Thyroid gland (tissue), 4 donors: ENCODE measurements around the gene MACC1. TPM values are rescaled to one million over a fixed set of nuclear protein-coding genes. Genes with fewer than 3 reads are reported as not detected.
"Not testable (repeated sequence)": the region's sequence is repeated elsewhere in the genome, so short reads cannot be mapped to it uniquely, and the experiment has no call there.

ENCODE experiments used
- DNase-seq, 2 donors: peaks; one replicate each; pipeline ENCODE4 v3.0.0-alpha.2; 2019
- H3K27ac ChIP-seq, 3 donors: fragments of 200-600 bp; sonication (generic); 1 replicate in 2 of 3; 2 replicates in 1 of 3; pipeline ENCODE4 v1.5.1; 2016 to 2019; ENCODE audit warnings: mild to moderate bottlenecking in 1 of 3, moderate library complexity in 1 of 3
- H3K27me3 ChIP-seq: fragments of 200-600 bp; sonication (generic); one replicate; pipeline ENCODE4 v1.5.1; 2019
- H3K36me3 ChIP-seq, 2 donors: fragments of 200-600 bp; sonication (generic); one replicate each; pipeline ENCODE4 v1.5.1; 2016 to 2019
- H3K4me1 ChIP-seq, 2 donors: fragments of 200-600 bp; sonication (generic); one replicate each; pipeline ENCODE4 v1.5.1; 2017 to 2019
- H3K4me3 ChIP-seq, 3 donors: fragments of 200-600 bp; sonication (generic); replicated peaks in 1 of 3; 1 replicate in 2 of 3; 2 replicates in 1 of 3; pipeline ENCODE4 v1.5.1; 2016; ENCODE audit warnings: mild to moderate bottlenecking in 1 of 3
- H3K9me3 ChIP-seq: fragments of 200-600 bp; sonication (generic); one replicate; pipeline ENCODE4 v1.5.1; 2017
- POLR2A ChIP-seq, 2 donors: fragments of 450-650 bp; IDR thresholded peaks; one replicate each; pipeline ENCODE4 v1.6.1; 2017; ENCODE audit warnings: antibody characterized with exemption in 2 of 2, mild to moderate bottlenecking in 2 of 2, moderate library complexity in 1 of 2
- WGBS, 2 donors: methylation state at CpG; one replicate each; pipeline ENCODE4 v1.1.5; 2017; 5-methylcytosine and 5-hydroxymethylcytosine counted together
- intact Hi-C: fragments of 100-400 bp; cut with DNase I; formaldehyde crosslinking; loops from one replicate; pipeline ENCODE4 v1.15.1; 2023
- total RNA-seq, 4 donors: library from RNA; depleted of rRNA; stranded (reverse); fragments of >200 nt; gene quantifications; one replicate each; pipeline ENCODE4 v1.2.3, GENCODE V29; 2016
- TF ChIP-seq, protein P1 (sequence below), 6 experiments: fragments of 200-600 bp in 3 of 6; fragments of 450-650 bp in 3 of 6; sonication (generic) in 3 of 6; IDR thresholded peaks; one replicate each; pipeline ENCODE4 v1.5.1; 2016 to 2019; ENCODE audit warnings: antibody characterized with exemption in 6 of 6, mild to moderate bottlenecking in 2 of 6, inconsistent platforms in 1 of 6, moderate library complexity in 1 of 6

Gene MACC1
- total RNA-seq, 4 donors from 2014 or later, result 2.6 to 7.7 (median 3.6) TPM

DNA sequence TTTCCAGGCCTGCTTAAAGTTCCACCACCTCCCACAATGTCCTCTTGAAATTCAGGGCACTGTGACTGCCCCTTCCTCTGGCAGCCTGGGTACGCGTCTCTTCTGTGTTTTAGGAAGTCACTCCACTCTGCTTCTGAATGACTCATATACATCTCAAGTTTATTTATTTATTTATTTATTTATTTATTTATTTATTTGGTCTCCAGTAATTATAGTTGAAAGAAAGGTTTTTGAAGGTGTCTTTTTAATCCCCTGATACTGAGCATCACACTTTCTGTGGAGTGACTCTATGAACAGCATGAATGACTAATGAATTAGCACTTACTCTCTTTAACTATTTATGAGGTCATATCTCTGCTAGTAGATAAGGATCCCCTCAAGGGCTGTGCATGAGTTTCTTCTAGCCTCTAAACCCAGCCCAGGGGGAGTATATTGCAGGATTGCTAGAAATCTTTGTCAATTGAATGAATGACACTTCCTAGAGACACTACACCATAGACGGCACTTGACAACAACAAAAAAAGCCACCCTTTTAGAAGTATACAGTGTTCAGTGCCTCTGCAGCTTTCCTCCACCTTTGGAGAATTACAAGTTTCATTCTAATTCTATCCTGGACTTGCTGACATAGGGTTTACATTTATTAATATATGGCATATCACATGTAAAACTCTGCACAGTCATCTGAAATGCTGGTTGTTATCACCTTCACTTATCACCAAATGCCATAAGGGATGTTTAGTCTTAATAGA, 2.1 kb downstream of the MACC1 start:
- TF ChIP-seq, protein P1, sequence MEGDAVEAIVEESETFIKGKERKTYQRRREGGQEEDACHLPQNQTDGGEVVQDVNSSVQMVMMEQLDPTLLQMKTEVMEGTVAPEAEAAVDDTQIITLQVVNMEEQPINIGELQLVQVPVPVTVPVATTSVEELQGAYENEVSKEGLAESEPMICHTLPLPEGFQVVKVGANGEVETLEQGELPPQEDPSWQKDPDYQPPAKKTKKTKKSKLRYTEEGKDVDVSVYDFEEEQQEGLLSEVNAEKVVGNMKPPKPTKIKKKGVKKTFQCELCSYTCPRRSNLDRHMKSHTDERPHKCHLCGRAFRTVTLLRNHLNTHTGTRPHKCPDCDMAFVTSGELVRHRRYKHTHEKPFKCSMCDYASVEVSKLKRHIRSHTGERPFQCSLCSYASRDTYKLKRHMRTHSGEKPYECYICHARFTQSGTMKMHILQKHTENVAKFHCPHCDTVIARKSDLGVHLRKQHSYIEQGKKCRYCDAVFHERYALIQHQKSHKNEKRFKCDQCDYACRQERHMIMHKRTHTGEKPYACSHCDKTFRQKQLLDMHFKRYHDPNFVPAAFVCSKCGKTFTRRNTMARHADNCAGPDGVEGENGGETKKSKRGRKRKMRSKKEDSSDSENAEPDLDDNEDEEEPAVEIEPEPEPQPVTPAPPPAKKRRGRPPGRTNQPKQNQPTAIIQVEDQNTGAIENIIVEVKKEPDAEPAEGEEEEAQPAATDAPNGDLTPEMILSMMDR (IDR thresholded peaks at IDR 0.05), result no peak
- Histone ChIP-seq H3K4me3 (no peak overlapping the region), H3K27me3 (no peaks in the 10 kb centered on the region), H3K27ac (no peak overlapping the region), H3K9me3 (no peaks in the 10 kb centered on the region), H3K4me1 (no peaks in the 10 kb centered on the region), H3K36me3 (no peaks in the 10 kb centered on the region)
- peak; percentile 3 to 8 for DNase-seq
- intact Hi-C loops, result no loop called here
- WGBS, 2 donors, result 80 to 90% methylated on average over 3 of the region's 3 CpGs

DNA sequence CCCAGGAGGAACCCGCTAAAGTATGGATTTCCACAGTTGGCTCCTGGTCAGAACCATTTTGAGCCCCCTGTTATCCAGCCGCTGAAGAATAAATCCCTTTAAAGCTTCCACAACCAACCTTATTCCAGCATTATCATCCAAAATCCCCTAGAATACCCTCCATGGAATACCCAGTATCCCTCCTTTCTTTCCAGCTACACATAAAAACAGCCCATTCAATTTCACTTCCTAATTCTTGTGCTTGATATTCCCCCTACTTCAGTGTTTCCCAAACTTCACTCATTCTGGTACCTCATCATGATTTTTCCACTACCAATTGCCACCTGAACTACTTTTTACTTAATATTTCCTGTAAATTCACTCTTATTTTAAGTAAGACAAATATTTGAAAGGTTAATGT, 3.1 kb downstream of the MACC1 start:
- Histone ChIP-seq H3K27ac (no peak overlapping the region), H3K4me3 (no peak overlapping the region), H3K4me1 (no peaks in the 10 kb centered on the region), H3K36me3 (no peaks in the 10 kb centered on the region), H3K9me3 (no peaks in the 10 kb centered on the region), H3K27me3 (no peaks in the 10 kb centered on the region)
- WGBS, 2 donors, result 94% methylated on average over 2 of the region's 2 CpGs
- intact Hi-C loops, result no loop called here
- TF ChIP-seq POLR2A (IDR thresholded peaks at IDR 0.05), result no peak
- TF ChIP-seq, protein P1 (IDR thresholded peaks at IDR 0.05), result no peak
- no peak for DNase-seq

DNA sequence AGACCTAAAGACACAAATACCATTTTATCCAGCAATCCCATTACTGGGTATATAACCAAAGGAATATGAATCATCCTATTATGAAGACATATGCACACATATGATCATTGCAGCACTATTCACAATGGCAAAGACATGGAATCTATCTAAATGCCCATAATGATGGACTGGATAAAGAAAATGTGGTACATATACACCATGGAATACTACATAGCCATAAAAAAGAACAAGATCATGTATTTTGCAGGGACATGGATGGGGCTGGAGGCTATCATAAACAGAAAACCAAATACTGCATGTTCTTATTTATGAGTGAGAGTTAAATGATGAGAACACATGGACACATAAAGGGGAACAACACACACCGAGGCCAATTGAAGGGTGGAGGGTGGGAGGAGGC, 3.8 kb downstream of the MACC1 start:
- Histone ChIP-seq H3K27me3 (no peaks in the 10 kb centered on the region), H3K9me3 (no peaks in the 10 kb centered on the region), H3K27ac (no peak overlapping the region), H3K4me1 (no peaks in the 10 kb centered on the region), H3K4me3 (no peak overlapping the region), H3K36me3 (no peaks in the 10 kb centered on the region)
- TF ChIP-seq, protein P1 (IDR thresholded peaks at IDR 0.05), result no peak
- TF ChIP-seq POLR2A (IDR thresholded peaks at IDR 0.05), result no peak
- DNase-seq, result no peak
- intact Hi-C loops, result no loop called here
- WGBS, 2 donors, result 91 to 92% methylated on average over 1 of the region's 1 CpG

DNA sequence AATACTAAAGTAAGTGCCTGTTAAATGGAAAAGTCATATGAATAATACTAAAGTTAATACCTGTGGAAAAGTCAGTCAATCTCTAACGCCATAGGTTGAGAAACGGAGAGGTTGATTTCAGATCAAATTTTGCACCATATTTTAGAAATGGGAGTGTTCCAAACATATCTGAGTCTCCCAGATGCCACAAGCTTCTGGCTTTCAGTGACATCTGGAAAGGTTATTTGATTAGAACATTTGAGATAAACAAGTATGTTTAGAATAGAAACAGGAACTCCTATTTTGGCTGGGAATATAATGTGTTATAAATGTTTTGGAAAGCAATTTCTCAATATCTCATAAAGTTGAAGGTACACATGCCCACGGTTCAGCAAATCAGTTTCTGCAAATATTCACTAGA, 5.8 kb downstream of the MACC1 start:
- H3K27ac ChIP-seq, result no peak overlapping the region
- H3K36me3 ChIP-seq, result no peaks in the 10 kb centered on the region
- 87 to 88% methylated on average over 3 of the region's 3 CpGs for WGBS, 2 donors
- H3K27me3 ChIP-seq, result no peaks in the 10 kb centered on the region
- intact Hi-C loops, result no loop called here
- DNase-seq, result no peak
- no peaks in the 10 kb centered on the region for H3K9me3 ChIP-seq
- H3K4me3 ChIP-seq, result no peak overlapping the region
- TF ChIP-seq, protein P1 (IDR thresholded peaks at IDR 0.05), result no peak
- TF ChIP-seq POLR2A (IDR thresholded peaks at IDR 0.05), result no peak
- H3K4me1 ChIP-seq, result no peaks in the 10 kb centered on the region

DNA sequence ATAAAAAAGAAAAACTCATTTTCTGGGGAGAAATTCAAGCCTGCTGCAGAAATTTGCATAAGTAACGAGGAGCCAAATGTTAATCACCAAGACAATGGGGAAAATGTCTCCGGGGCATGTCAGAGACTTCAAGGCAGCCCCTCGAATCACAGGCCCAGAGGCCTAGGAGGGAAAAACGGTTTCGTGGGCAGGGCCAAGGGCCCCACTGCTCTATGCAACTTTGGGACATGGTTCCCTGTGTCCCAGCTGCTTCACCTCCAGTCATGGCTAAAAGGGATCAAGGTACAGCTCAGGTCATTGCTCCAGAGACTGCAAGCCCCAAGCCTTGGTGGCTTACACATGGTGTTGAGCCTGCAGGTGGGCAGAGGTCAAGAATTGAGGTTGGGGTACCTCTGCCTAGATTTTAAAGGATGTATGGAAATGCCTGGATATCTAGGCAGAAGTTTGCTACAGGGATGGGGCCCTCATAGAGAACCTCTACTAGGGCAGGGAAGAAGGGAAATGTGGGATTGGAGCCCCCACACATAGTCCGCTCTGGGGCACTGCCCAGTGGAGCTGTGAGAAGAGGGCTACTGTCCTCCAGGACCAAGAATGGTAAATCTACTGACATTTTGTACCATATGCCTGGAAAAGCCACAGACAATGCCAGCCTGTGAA, 8.4 kb downstream of the MACC1 start:
- Histone ChIP-seq H3K4me1 (no peaks in the 10 kb centered on the region), H3K4me3 (no peak overlapping the region), H3K9me3 (no peaks in the 10 kb centered on the region), H3K27me3 (no peaks in the 10 kb centered on the region), H3K27ac (no peak overlapping the region), H3K36me3 (no peaks in the 10 kb centered on the region)
- intact Hi-C loops, result no loop called here
- no peak for DNase-seq
- WGBS, 2 donors, result 85 to 91% methylated on average over 6 of the region's 6 CpGs
- TF ChIP-seq, protein P1 (IDR thresholded peaks at IDR 0.05), result no peak
- TF ChIP-seq POLR2A (IDR thresholded peaks at IDR 0.05), result no peak

DNA sequence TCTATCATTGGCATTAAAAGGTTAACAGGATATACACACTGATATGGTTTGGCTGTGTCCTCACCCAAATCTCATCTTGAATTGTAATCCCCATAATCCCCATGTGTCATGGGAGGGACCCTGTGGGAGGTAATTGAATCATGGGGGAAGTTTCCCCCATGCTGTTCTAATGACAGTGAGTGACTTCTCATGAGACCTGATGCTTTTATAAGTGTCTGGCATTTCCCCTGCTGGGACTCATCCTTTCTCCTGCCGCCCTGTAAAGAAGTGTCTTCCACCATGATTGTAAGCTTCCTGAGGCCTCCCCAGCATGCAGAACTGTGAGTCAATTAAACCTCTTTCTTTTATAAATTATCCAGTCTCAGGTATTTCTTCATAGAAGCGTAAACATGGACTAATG, 9.4 kb downstream of the MACC1 start:
- H3K27me3 ChIP-seq, H3K36me3 ChIP-seq, H3K27ac ChIP-seq, intact Hi-C loops, H3K9me3 ChIP-seq, DNase-seq, H3K4me1 ChIP-seq, H3K4me3 ChIP-seq: not testable (repeated sequence)
- WGBS, 2 donors, result 85 to 95% methylated on average over 2 of the region's 2 CpGs
